Muscle layer of duodenum (tissue), 2 donors: ENCODE measurements around the gene TBX20.
A peak's percentile ranks its signal among the peaks of the same experiment; 100 is the strongest.

Experiments
- H3K27ac ChIP-seq: one replicate; pipeline ENCODE4 v1.7.0; 2013; ENCODE audit warnings: mild to moderate bottlenecking, low read length
- H3K27me3 ChIP-seq: one replicate; pipeline ENCODE4 v1.7.0; 2013; ENCODE audit warnings: low read depth, mild to moderate bottlenecking, control low read depth, low read length
- H3K36me3 ChIP-seq, 2 donors: one replicate each; pipeline ENCODE4 v1.7.0; 2013; ENCODE audit warnings: low read length in 2 of 2, control low read depth in 1 of 2, mild to moderate bottlenecking in 1 of 2; ENCODE audit not compliant: insufficient read depth in 2 of 2, control insufficient read depth in 1 of 2
- H3K4me1 ChIP-seq, 2 donors: one replicate each; pipeline ENCODE4 v1.7.0; 2013; ENCODE audit warnings: low read length in 2 of 2, mild to moderate bottlenecking in 2 of 2, control low read depth in 1 of 2, moderate library complexity in 1 of 2; ENCODE audit not compliant: insufficient read depth in 2 of 2, control insufficient read depth in 1 of 2
- H3K4me3 ChIP-seq, 2 donors: one replicate each; pipeline ENCODE4 v1.7.0; 2013; ENCODE audit warnings: low read length in 2 of 2, low read depth in 1 of 2, mild to moderate bottlenecking in 1 of 2
- H3K9me3 ChIP-seq, 2 donors: one replicate each; pipeline ENCODE4 v1.7.0; 2013; ENCODE audit warnings: low read length in 2 of 2, control low read depth in 1 of 2, mild to moderate bottlenecking in 1 of 2; ENCODE audit not compliant: control insufficient read depth in 1 of 2
- donor health status: healthy.

TBX20 gene

GRCh38 chr7:35253710-35254495 lies at the start of gene TBX20:
TSS of gene TBX20 (minus strand) at chr7:35254100. CDS start at chr7:35253620, 480 bp downstream.
- Histone ChIP-seq H3K27ac (no peak within 1 kb of the TSS), H3K9me3 (peaks cover 0 to 7% of the 10 kb centered on the region in 2 donors)

GRCh38 chr7:35289376-35289775 lies 35.5 kb upstream of the TBX20 start:
- no peak overlapping the region for H3K4me3 ChIP-seq
- H3K4me1 ChIP-seq: no peaks in the 10 kb centered on the region
- no peak overlapping the region for H3K27ac ChIP-seq
- no peaks in the 10 kb centered on the region for H3K36me3 ChIP-seq
- H3K27me3 ChIP-seq: no peaks in the 10 kb centered on the region
- no peaks in the 10 kb centered on the region for H3K9me3 ChIP-seq

More at GRCh38 chr7:35253710-35254495, at the start of gene TBX20:
- Histone ChIP-seq H3K4me3 (peak within 1 kb of the TSS; percentile 37 to 62), H3K4me1 (peaks cover 0 to 33% of the 10 kb centered on the region in 2 donors), H3K27me3 (peaks cover 84% of the 10 kb centered on the region), H3K36me3 (no peaks in the 10 kb centered on the region)

DNA sequence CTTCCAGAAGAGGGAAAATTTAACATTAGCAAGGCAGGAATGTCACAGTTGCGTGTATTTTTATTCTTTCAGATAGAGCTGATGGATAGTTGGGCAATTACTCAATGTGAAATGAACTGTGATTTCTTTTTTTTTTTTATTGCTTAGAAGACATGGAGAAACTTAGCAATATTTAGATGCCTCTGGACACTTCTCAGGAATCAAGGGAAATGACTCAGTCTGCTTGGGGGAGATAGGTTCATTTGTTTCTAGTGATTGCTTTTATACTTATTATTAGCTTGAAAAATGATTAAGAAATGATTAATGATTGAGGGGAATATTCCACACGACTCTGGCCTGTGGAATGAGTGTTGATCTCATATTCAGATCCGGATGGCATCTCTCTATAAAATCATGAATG lies 33.1 kb upstream of the TBX20 start:
- Histone ChIP-seq H3K4me3 (no peak overlapping the region), H3K27ac (no peak overlapping the region), H3K9me3 (no peaks in the 10 kb centered on the region), H3K4me1 (no peaks in the 10 kb centered on the region), H3K27me3 (no peaks in the 10 kb centered on the region), H3K36me3 (no peaks in the 10 kb centered on the region)

- Histone ChIP-seq H3K36me3 (no peaks in the 10 kb centered on the region), H3K27me3 (no peaks in the 10 kb centered on the region), H3K4me3 (no peak overlapping the region), H3K4me1 (no peaks in the 10 kb centered on the region), H3K27ac (no peak overlapping the region), H3K9me3 (no peaks in the 10 kb centered on the region)
Measured at GRCh38 chr7:35286422-35286821, 32.5 kb upstream of the TBX20 start.

DNA sequence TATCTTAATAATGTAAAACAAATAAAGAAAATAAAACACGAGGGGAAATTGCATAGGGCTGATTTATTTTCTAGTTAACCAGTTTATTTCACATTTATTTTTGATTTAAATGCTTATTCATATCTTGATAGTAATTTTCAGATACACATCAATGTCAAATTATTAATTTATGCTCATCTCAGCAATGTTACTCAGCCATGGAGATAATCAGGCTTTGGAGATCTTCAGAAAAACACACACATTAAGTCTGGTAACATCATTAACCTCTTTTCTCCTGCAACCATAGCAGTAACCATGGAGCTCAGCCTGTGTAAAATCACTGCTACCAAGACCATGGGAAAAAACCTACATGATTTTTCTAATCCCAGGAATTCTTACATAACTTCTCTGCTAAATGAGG lies 31.9 kb upstream of the TBX20 start:
- H3K9me3 ChIP-seq: no peaks in the 10 kb centered on the region
- H3K27me3 ChIP-seq: no peaks in the 10 kb centered on the region
- no peak overlapping the region for H3K27ac ChIP-seq
- no peak overlapping the region for H3K4me3 ChIP-seq
- H3K4me1 ChIP-seq: no peaks in the 10 kb centered on the region
- no peaks in the 10 kb centered on the region for H3K36me3 ChIP-seq

DNA sequence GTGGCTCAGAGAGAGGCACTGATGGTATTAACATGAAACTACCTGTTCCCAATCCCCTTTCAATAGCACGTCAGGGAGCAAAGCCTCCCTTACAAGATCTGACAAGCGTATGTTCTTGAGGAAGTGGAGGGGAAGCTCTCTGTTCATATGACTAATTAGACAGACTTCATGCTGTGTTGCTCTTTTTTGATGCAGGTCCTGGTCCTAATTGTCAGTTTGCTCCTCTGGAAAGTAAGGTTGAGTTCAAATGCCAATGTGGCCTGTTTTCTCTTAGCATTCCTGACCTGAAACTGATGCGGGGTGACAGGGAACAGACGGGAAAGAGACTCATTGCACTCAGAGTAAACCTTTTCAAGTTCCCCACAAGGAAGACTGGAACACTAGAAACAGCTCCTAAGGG lies 27.0 kb upstream of the TBX20 start:
- Histone ChIP-seq H3K36me3 (no peaks in the 10 kb centered on the region), H3K4me1 (no peaks in the 10 kb centered on the region), H3K9me3 (no peaks in the 10 kb centered on the region), H3K27me3 (no peaks in the 10 kb centered on the region), H3K4me3 (no peak overlapping the region), H3K27ac (no peak overlapping the region)

DNA sequence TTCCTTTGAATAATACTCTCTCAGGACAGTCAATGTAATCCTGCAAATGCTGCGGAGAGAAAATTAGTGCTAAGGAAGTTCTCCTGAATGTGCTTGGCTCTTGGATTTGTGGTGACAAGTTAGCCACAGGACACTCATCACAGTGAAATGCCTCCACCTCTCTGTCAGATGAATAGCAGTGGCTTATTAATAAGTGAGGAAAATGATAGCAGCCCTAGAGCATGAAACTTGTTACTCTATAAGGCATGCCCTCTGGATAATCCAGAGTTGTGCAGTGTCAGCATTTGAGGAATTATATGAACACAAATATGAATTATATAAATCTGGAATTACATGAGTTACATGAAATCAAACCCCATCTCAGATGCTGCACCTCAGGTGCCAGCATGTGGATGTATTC lies 23.5 kb upstream of the TBX20 start:
- Histone ChIP-seq H3K27me3 (no peaks in the 10 kb centered on the region), H3K4me3 (no peak overlapping the region), H3K9me3 (no peaks in the 10 kb centered on the region), H3K27ac (no peak overlapping the region), H3K4me1 (no peaks in the 10 kb centered on the region), H3K36me3 (no peaks in the 10 kb centered on the region)

GRCh38 chr7:35272246-35272645 lies 18.3 kb upstream of the TBX20 start:
- Histone ChIP-seq H3K9me3 (no peaks in the 10 kb centered on the region), H3K27me3 (no peaks in the 10 kb centered on the region), H3K4me3 (no peak overlapping the region), H3K36me3 (no peaks in the 10 kb centered on the region), H3K4me1 (peaks cover 0 to 3% of the 10 kb centered on the region in 2 donors), H3K27ac (no peak overlapping the region)

DNA sequence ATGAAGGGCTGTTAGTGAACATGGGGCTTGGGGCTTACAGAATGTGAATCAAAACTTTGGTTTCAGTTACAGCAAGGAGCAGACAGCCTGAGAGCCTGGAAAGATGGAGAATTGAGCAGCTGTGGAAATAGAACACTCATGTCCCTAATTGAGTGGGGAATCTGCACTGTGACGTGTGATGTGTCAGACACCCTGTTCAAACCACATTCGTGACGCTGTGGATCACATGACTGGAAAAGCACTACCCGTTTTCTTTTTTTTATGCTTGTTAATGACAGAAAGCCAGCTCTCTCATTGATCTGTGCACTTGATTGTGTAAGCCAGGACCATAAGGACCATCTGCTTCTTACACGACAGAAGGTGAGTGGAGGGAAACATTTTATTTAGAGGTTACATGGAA lies 15.1 kb upstream of the TBX20 start:
- Histone ChIP-seq H3K27me3 (no peaks in the 10 kb centered on the region), H3K4me1 (peaks cover 0 to 7% of the 10 kb centered on the region in 2 donors), H3K9me3 (no peaks in the 10 kb centered on the region), H3K36me3 (no peaks in the 10 kb centered on the region), H3K27ac (no peak overlapping the region), H3K4me3 (no peak overlapping the region)

GRCh38 chr7:35267411-35267810 lies 13.5 kb upstream of the TBX20 start:
- H3K4me3 ChIP-seq: no peak overlapping the region
- H3K4me1 ChIP-seq: peaks cover 0 to 7% of the 10 kb centered on the region in 2 donors
- H3K27me3 ChIP-seq: peaks cover 7% of the 10 kb centered on the region
- H3K9me3 ChIP-seq: no peaks in the 10 kb centered on the region
- H3K36me3 ChIP-seq: no peaks in the 10 kb centered on the region
- H3K27ac ChIP-seq: no peak overlapping the region

- Histone ChIP-seq H3K4me3 (no peak overlapping the region), H3K27ac (no peak overlapping the region), H3K9me3 (no peaks in the 10 kb centered on the region), H3K36me3 (no peaks in the 10 kb centered on the region), H3K4me1 (peaks cover 0 to 18% of the 10 kb centered on the region in 2 donors), H3K27me3 (peaks cover 35% of the 10 kb centered on the region)
Measured at GRCh38 chr7:35263396-35263795, 9.5 kb upstream of the TBX20 start.
